HG03558 (cell line): ENCODE data around the gene CES1.
"Not testable (repeated sequence)": the region's sequence is repeated elsewhere in the genome, so short reads cannot be mapped to it uniquely, and the experiment has no call there.

Source experiments
- ATAC-seq: cut with Tn5 transposase; IDR thresholded peaks from one replicate; pipeline ENCODE4 v1.9.1; 2021; ENCODE audit warnings: moderate number of reproducible peaks; ENCODE audit not compliant: unreplicated experiment; ENCODE audit errors: extremely low read depth

CES1 gene

GRCh38 chr16:55834049-55834448 lies 1.2 kb upstream of the CES1 start:
- ATAC-seq, result no peak

GRCh38 chr16:55832425-55832772 lies 497 bp downstream of the CES1 start:
- no peak for ATAC-seq

- no peak for ATAC-seq
These were observed 2.1 kb downstream of the CES1 start for GRCh38 chr16:55830658-55831294.

- ATAC-seq, result not testable (repeated sequence)
These were observed 3.7 kb downstream of the CES1 start for GRCh38 chr16:55829232-55829631.

GRCh38 chr16:55828680-55829079 lies 4.2 kb downstream of the CES1 start:
- no peak for ATAC-seq

GRCh38 chr16:55825115-55825728 lies 7.7 kb downstream of the CES1 start:
- no peak for ATAC-seq

- ATAC-seq, result no peak
These were observed 8.4 kb downstream of the CES1 start for GRCh38 chr16:55824473-55825000.

- no peak for ATAC-seq
These were observed 10.6 kb downstream of the CES1 start for GRCh38 chr16:55822280-55822810.

- no peak for ATAC-seq
These were observed 11.7 kb downstream of the CES1 start for GRCh38 chr16:55821210-55821609.

- no peak for ATAC-seq
These were observed 12.3 kb downstream of the CES1 start for GRCh38 chr16:55820615-55821014.

- ATAC-seq, result no peak
These were observed 15.5 kb downstream of the CES1 start for GRCh38 chr16:55817236-55817912.

GRCh38 chr16:55816222-55816621 lies 16.7 kb downstream of the CES1 start:
- ATAC-seq, result not testable (repeated sequence)

- no peak for ATAC-seq
These were observed 17.6 kb downstream of the CES1 start for GRCh38 chr16:55815320-55815719.

- ATAC-seq, result not testable (repeated sequence)
These were observed 18.7 kb downstream of the CES1 start for GRCh38 chr16:55814174-55814573.

- not testable (repeated sequence) for ATAC-seq
These were observed 19.2 kb downstream of the CES1 start for GRCh38 chr16:55813730-55814129.

GRCh38 chr16:55812951-55813350 lies 19.9 kb downstream of the CES1 start:
- ATAC-seq, result no peak

- ATAC-seq, result no peak
These were observed 21.1 kb downstream of the CES1 start for GRCh38 chr16:55811811-55812210.

- no peak for ATAC-seq
These were observed 22.4 kb downstream of the CES1 start for GRCh38 chr16:55810451-55810961.

GRCh38 chr16:55809851-55810250 lies 23.0 kb downstream of the CES1 start:
- no peak for ATAC-seq

GRCh38 chr16:55809386-55809785 lies 23.5 kb downstream of the CES1 start:
- no peak for ATAC-seq

GRCh38 chr16:55808286-55808685 lies 24.6 kb downstream of the CES1 start:
- ATAC-seq, result not testable (repeated sequence)
